ENCODE data around the gene PCCA. TPM values are rescaled to one million over a fixed set of nuclear protein-coding genes. Genes with fewer than 3 reads are reported as not detected.

The PCCA gene
- polyA plus RNA-seq, 1 of the 3 experiments (the other 2 are of a cell fraction), result 7.3 TPM

DNA sequence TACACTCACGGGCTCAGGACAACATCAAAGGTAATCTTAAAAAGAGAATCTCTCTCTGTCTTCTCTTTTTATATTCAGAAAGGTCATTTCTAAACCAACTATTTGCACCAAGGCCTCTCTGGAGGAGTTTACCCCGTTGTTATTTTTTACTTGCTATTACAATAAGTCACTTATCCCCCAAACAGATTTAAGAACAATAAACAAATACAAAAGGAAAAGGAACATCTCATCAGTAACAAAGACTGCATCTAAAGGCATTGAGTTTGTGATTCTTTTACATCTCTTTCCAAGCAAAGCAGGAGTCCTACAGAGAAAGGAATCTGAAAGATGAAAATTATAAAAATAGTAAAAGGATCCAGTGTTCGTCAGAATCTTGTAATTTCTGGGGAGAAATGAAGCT is 424.3 kb downstream of the PCCA start:
- H3K9me3 ChIP-seq, result no peaks in the 10 kb centered on the region
- no peaks in the 10 kb centered on the region for H3K27me3 ChIP-seq (ENCODE audit: insufficient read depth)
- H3K36me3 ChIP-seq (replicated peaks in 1 of 2; ENCODE audit: control insufficient read depth in 1 of 2, insufficient read depth in 2 of 2, low read length in 1 of 2), result peaks cover 2 to 5% of the 10 kb centered on the region in 2 experiments
- H3K4me2 ChIP-seq, result no peak overlapping the region
- H3K4me3 ChIP-seq (ENCODE audit: low read depth in 2 of 2, low read length in 1 of 2), result no peak overlapping the region
- no peak for TF ChIP-seq EP300 (IDR thresholded peaks at IDR 0.05; ENCODE audit: borderline replicate concordance in 1 of 2, low read depth in 1 of 2, low read length in 1 of 2)
- TF ChIP-seq, protein P1, sequence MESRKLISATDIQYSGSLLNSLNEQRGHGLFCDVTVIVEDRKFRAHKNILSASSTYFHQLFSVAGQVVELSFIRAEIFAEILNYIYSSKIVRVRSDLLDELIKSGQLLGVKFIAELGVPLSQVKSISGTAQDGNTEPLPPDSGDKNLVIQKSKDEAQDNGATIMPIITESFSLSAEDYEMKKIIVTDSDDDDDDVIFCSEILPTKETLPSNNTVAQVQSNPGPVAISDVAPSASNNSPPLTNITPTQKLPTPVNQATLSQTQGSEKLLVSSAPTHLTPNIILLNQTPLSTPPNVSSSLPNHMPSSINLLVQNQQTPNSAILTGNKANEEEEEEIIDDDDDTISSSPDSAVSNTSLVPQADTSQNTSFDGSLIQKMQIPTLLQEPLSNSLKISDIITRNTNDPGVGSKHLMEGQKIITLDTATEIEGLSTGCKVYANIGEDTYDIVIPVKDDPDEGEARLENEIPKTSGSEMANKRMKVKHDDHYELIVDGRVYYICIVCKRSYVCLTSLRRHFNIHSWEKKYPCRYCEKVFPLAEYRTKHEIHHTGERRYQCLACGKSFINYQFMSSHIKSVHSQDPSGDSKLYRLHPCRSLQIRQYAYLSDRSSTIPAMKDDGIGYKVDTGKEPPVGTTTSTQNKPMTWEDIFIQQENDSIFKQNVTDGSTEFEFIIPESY (IDR thresholded peaks at IDR 0.05; ENCODE audit: borderline replicate concordance, low read depth), result no peak
- no peak for TF ChIP-seq YY1 (IDR thresholded peaks at IDR 0.05; ENCODE audit: low read depth)
- no peak for TF ChIP-seq FOXM1 (IDR thresholded peaks at IDR 0.05; ENCODE audit: low read depth)
- TF ChIP-seq, protein P2, sequence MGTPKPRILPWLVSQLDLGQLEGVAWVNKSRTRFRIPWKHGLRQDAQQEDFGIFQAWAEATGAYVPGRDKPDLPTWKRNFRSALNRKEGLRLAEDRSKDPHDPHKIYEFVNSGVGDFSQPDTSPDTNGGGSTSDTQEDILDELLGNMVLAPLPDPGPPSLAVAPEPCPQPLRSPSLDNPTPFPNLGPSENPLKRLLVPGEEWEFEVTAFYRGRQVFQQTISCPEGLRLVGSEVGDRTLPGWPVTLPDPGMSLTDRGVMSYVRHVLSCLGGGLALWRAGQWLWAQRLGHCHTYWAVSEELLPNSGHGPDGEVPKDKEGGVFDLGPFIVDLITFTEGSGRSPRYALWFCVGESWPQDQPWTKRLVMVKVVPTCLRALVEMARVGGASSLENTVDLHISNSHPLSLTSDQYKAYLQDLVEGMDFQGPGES (IDR thresholded peaks at IDR 0.05; ENCODE audit: low read depth, low read length), result no peak
- no peak for TF ChIP-seq RAD21 (IDR thresholded peaks at IDR 0.05; ENCODE audit: low read length)
- TF ChIP-seq, protein P3, sequence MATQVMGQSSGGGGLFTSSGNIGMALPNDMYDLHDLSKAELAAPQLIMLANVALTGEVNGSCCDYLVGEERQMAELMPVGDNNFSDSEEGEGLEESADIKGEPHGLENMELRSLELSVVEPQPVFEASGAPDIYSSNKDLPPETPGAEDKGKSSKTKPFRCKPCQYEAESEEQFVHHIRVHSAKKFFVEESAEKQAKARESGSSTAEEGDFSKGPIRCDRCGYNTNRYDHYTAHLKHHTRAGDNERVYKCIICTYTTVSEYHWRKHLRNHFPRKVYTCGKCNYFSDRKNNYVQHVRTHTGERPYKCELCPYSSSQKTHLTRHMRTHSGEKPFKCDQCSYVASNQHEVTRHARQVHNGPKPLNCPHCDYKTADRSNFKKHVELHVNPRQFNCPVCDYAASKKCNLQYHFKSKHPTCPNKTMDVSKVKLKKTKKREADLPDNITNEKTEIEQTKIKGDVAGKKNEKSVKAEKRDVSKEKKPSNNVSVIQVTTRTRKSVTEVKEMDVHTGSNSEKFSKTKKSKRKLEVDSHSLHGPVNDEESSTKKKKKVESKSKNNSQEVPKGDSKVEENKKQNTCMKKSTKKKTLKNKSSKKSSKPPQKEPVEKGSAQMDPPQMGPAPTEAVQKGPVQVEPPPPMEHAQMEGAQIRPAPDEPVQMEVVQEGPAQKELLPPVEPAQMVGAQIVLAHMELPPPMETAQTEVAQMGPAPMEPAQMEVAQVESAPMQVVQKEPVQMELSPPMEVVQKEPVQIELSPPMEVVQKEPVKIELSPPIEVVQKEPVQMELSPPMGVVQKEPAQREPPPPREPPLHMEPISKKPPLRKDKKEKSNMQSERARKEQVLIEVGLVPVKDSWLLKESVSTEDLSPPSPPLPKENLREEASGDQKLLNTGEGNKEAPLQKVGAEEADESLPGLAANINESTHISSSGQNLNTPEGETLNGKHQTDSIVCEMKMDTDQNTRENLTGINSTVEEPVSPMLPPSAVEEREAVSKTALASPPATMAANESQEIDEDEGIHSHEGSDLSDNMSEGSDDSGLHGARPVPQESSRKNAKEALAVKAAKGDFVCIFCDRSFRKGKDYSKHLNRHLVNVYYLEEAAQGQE (IDR thresholded peaks at IDR 0.05; ENCODE audit: low read depth, low read length), result no peak
- no peak for TF ChIP-seq GATA2 (CRISPR knock-in tag; IDR thresholded peaks at IDR 0.05)
- TF ChIP-seq RXRA (IDR thresholded peaks at IDR 0.05; ENCODE audit: borderline replicate concordance, low read depth), result no peak
- no peak for TF ChIP-seq MEF2A (IDR thresholded peaks at IDR 0.05; ENCODE audit: borderline replicate concordance, low read depth)
- no peak for TF ChIP-seq CHD2 (IDR thresholded peaks at IDR 0.05; ENCODE audit: low read length, partially characterized antibody)
- TF ChIP-seq NFIC (IDR thresholded peaks at IDR 0.05; ENCODE audit: borderline replicate concordance), result no peak
- no peak for TF ChIP-seq POLR2AphosphoS5 (IDR thresholded peaks at IDR 0.05; ENCODE audit: low read depth, low read length)
- no peak for TF ChIP-seq TCF12 (IDR thresholded peaks at IDR 0.05)
- TF ChIP-seq, protein P4, sequence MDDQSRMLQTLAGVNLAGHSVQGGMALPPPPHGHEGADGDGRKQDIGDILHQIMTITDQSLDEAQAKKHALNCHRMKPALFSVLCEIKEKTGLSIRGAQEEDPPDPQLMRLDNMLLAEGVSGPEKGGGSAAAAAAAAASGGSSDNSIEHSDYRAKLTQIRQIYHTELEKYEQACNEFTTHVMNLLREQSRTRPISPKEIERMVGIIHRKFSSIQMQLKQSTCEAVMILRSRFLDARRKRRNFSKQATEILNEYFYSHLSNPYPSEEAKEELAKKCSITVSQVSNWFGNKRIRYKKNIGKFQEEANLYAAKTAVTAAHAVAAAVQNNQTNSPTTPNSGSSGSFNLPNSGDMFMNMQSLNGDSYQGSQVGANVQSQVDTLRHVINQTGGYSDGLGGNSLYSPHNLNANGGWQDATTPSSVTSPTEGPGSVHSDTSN (IDR thresholded peaks at IDR 0.05), result no peak
- no peaks in the 10 kb centered on the region for H3K79me2 ChIP-seq (ENCODE audit: insufficient read depth)
- H2AFZ ChIP-seq (ENCODE audit: low read depth), result no peak overlapping the region
- H3F3A ChIP-seq (replicated peaks; ENCODE audit: insufficient read depth), result no peaks in the 10 kb centered on the region
- CTCF ChIA-PET, result interaction anchor here (0.6 to 9.2 kb wide), 10 partner anchors 9 to 855 kb away, joined by 3 to 107 read pairs (median 7); no protein-coding TSS in a partner anchor
- H3K9me2 ChIP-seq, result no peaks in the 10 kb centered on the region
- 83% methylated on average over 3 of the region's 3 CpGs for WGBS (ENCODE audit: low lambda C conversion rate)
- no peaks in the 10 kb centered on the region for H4K20me1 ChIP-seq (ENCODE audit: insufficient read depth)
- POLR2A ChIA-PET, result no interaction called here
- H3K9ac ChIP-seq, result no peak overlapping the region
- DNase-seq, result no peak
- no peak overlapping the region for H3K27ac ChIP-seq (ENCODE audit: low read depth in 2 of 2, low read length in 1 of 2)
- peaks cover 10 to 17% of the 10 kb centered on the region in 2 experiments; a peak in 3 of 4 replicates for H3K4me1 ChIP-seq (ENCODE audit: control insufficient read depth in 1 of 2, insufficient read depth in 2 of 2, low read depth in 1 of 2, low read length in 1 of 2)
